H1 (cell line): ENCODE measurements around the gene ANKFY1. TPM values are rescaled to one million over a fixed set of nuclear protein-coding genes. Genes with fewer than 3 reads are reported as not detected.

Experiments
- CTCF ChIA-PET: fragments of 300-600 bp; sonication (Branson Sonifier 250); formaldehyde crosslinking; loops from one replicate; lab custom pipeline; 2021; ENCODE audit not compliant: partially characterized antibody; lab: Charles Lee
- POLR2A ChIA-PET: fragments of 300-600 bp; sonication (Branson Sonifier 250); formaldehyde crosslinking; loops from one replicate; lab custom pipeline; 2021; ENCODE audit warnings: inconsistent platforms; ENCODE audit not compliant: partially characterized antibody; lab: Charles Lee
- DNase-seq, 2 experiments: peaks; one replicate each; pipeline versions ENCODE4 v3.0.0 to v3.0.0-alpha.2; 2010 to 2022; ENCODE audit warnings: low spot score in 2 of 2, low read depth in 1 of 2, mixed read lengths in 1 of 2
- FAIRE-seq: peaks from 2 replicates; lab custom pipeline; 2011; peaks lifted over from hg19 to GRCh38; lab: Jason Lieb, UNC
- H2AFZ ChIP-seq: 2 replicates; pipeline ENCODE4 v1.8.1; 2012; ENCODE audit warnings: low read length, inconsistent platforms
- H2AK5ac ChIP-seq: 2 replicates; pipeline ENCODE4 v1.6.1; 2013; ENCODE audit warnings: low read depth, low read length
- H2BK120ac ChIP-seq: replicated peaks from 2 replicates; pipeline ENCODE3; 2013; ENCODE audit warnings: low read depth, low read length, inconsistent platforms
- H2BK12ac ChIP-seq: 2 replicates; pipeline ENCODE4 v1.6.1; 2013; ENCODE audit warnings: low read depth, low read length
- H2BK15ac ChIP-seq: 2 replicates; pipeline ENCODE4 v1.6.1; 2013; ENCODE audit warnings: low read length
- H2BK20ac ChIP-seq: 2 replicates; pipeline ENCODE4 v1.6.1; 2013; ENCODE audit warnings: low read length
- H2BK5ac ChIP-seq: 2 replicates; pipeline ENCODE4 v1.6.1; 2013; ENCODE audit warnings: low read depth, low read length
- H3K14ac ChIP-seq: 2 replicates; pipeline ENCODE4 v1.6.1; 2013; ENCODE audit warnings: inconsistent platforms; ENCODE audit not compliant: insufficient read length
- H3K18ac ChIP-seq: 2 replicates; pipeline ENCODE4 v1.6.1; 2013; ENCODE audit warnings: low read length; ENCODE audit errors: extremely low read depth
- H3K23ac ChIP-seq: 2 replicates; pipeline ENCODE4 v1.6.1; 2013; ENCODE audit warnings: inconsistent platforms; ENCODE audit not compliant: insufficient read length
- H3K23me2 ChIP-seq: 2 replicates; pipeline ENCODE4 v1.6.1; 2013; ENCODE audit warnings: low read depth, low read length
- H3K27ac ChIP-seq: 2 replicates; pipeline ENCODE4 v1.6.1; 2011; ENCODE audit warnings: low read depth, low read length, inconsistent platforms
- H3K27me3 ChIP-seq, 4 experiments: replicated peaks in 1 of 4; 1 replicate in 1 of 4; 2 replicates in 3 of 4; pipeline versions ENCODE4 v1.6.1 to v1.8.1; 2011 to 2013; ENCODE audit warnings: low read length in 3 of 4, mild to moderate bottlenecking in 3 of 4, inconsistent platforms in 2 of 4, mixed read lengths in 2 of 4, moderate library complexity in 1 of 4; ENCODE audit not compliant: control insufficient read depth in 3 of 4, insufficient read depth in 3 of 4; ENCODE audit errors: extremely low read depth in 1 of 4
- H3K36me3 ChIP-seq, 4 experiments: 2 replicates each; pipeline versions ENCODE4 v1.6.1 to v1.8.1; 2011 to 2013; ENCODE audit warnings: mild to moderate bottlenecking in 4 of 4, low read length in 3 of 4, moderate library complexity in 2 of 4, control low read depth in 1 of 4, inconsistent platforms in 1 of 4; ENCODE audit not compliant: insufficient read depth in 4 of 4, control insufficient read depth in 2 of 4
- H3K4ac ChIP-seq: replicated peaks from 2 replicates; pipeline ENCODE3; 2013; ENCODE audit warnings: low read length, low read depth, mixed read lengths, inconsistent platforms; ENCODE audit not compliant: insufficient read length
- H3K4me1 ChIP-seq, 4 experiments: replicated peaks in 1 of 4; 1 replicate in 1 of 4; 2 replicates in 3 of 4; pipeline versions ENCODE4 v1.6.1 to v1.8.1; 2011 to 2013; ENCODE audit warnings: low read length in 3 of 4, inconsistent platforms in 2 of 4, mixed read lengths in 1 of 4; ENCODE audit not compliant: insufficient read depth in 4 of 4, control insufficient read depth in 3 of 4
- H3K4me2 ChIP-seq, 2 experiments: 2 replicates each; pipeline versions ENCODE4 v1.6.1 to v1.8.1; 2011 to 2013; ENCODE audit warnings: low read depth in 2 of 2, low read length in 2 of 2, control low read depth in 1 of 2, inconsistent platforms in 1 of 2, mild to moderate bottlenecking in 1 of 2; ENCODE audit not compliant: insufficient read depth in 1 of 2
- H3K4me3 ChIP-seq, 4 experiments: fragments of 200-600, 300-600 bp in 1 of 4; sonication (generic), shearing (Covaris generic), sonication (Bioruptor Twin) in 1 of 4; 2 replicates each; pipeline versions ENCODE4 v1.5.1 to v1.8.1; 2011 to 2016; ENCODE audit warnings: low read length in 4 of 4, low read depth in 3 of 4, control low read depth in 2 of 4, inconsistent platforms in 2 of 4, mild to moderate bottlenecking in 2 of 4, mixed read lengths in 1 of 4, moderate library complexity in 1 of 4; ENCODE audit not compliant: insufficient read depth in 2 of 4; ENCODE audit errors: extremely low read depth in 1 of 4
- H3K56ac ChIP-seq: replicated peaks from 2 replicates; pipeline ENCODE3; 2013; ENCODE audit warnings: low read depth, mild to moderate bottlenecking, mixed read lengths, low read length, inconsistent platforms; ENCODE audit not compliant: insufficient read length
- H3K79me1 ChIP-seq: 2 replicates; pipeline ENCODE4 v1.6.1; 2013; ENCODE audit warnings: low read depth, low read length, control low read depth
- H3K79me2 ChIP-seq, 2 experiments: 2 replicates each; pipeline versions ENCODE4 v1.6.1 to v1.8.1; 2012 to 2013; ENCODE audit warnings: low read length in 2 of 2, mild to moderate bottlenecking in 2 of 2, inconsistent platforms in 1 of 2; ENCODE audit not compliant: insufficient read depth in 2 of 2, control insufficient read depth in 1 of 2
- H3K9ac ChIP-seq, 4 experiments: replicated peaks in 1 of 4; 1 replicate in 1 of 4; 2 replicates in 3 of 4; pipeline versions ENCODE4 v1.6.1 to v1.8.1; 2011 to 2013; ENCODE audit warnings: low read depth in 3 of 4, low read length in 3 of 4, control low read depth in 2 of 4, mild to moderate bottlenecking in 2 of 4, moderate library complexity in 2 of 4, inconsistent platforms in 1 of 4; ENCODE audit errors: extremely low read depth in 1 of 4
- H3K9me3 ChIP-seq, 2 experiments: 2 replicates each; pipeline versions ENCODE4 v1.6.1 to v1.8.1; 2012 to 2013; ENCODE audit warnings: mild to moderate bottlenecking in 2 of 2, moderate library complexity in 2 of 2, control low read depth in 1 of 2, inconsistent platforms in 1 of 2, low read depth in 1 of 2, low read length in 1 of 2, mixed read lengths in 1 of 2; ENCODE audit not compliant: insufficient read depth in 2 of 2
- H4K20me1 ChIP-seq, 2 experiments: replicated peaks in 1 of 2; 2 replicates each; pipeline versions ENCODE3 to v1.8.1; 2011 to 2013; ENCODE audit warnings: inconsistent platforms in 2 of 2, low read length in 2 of 2, mild to moderate bottlenecking in 1 of 2; ENCODE audit not compliant: insufficient read depth in 2 of 2, control insufficient read depth in 1 of 2
- H4K5ac ChIP-seq: 2 replicates; pipeline ENCODE4 v1.6.1; 2013; ENCODE audit warnings: low read length, low read depth, mixed read lengths, inconsistent platforms; ENCODE audit not compliant: insufficient read length
- H4K8ac ChIP-seq: 2 replicates; pipeline ENCODE4 v1.8.0; 2013; ENCODE audit warnings: mild to moderate bottlenecking, moderate library complexity, low read length, inconsistent platforms; ENCODE audit not compliant: insufficient read depth; ENCODE audit errors: extremely low read depth
- H4K91ac ChIP-seq: replicated peaks from 2 replicates; pipeline ENCODE3; 2013; ENCODE audit warnings: low read length, mixed read lengths, inconsistent platforms; ENCODE audit not compliant: insufficient read length
- ASH2L ChIP-seq: fragments of 200-600, 300-600 bp; sonication (generic); IDR thresholded peaks from one replicate; pipeline ENCODE4 v1.7.1; 2017; ENCODE audit warnings: low read length
- BCL11A ChIP-seq, 2 experiments: IDR thresholded peaks; one replicate each; pipeline ENCODE4 v1.6.1; 2011; ENCODE audit warnings: low read depth in 2 of 2, low read length in 2 of 2, mild to moderate bottlenecking in 2 of 2
- CBX5 ChIP-seq: fragments of 300-800, 300-1000 bp; sonication (generic); IDR thresholded peaks from 2 replicates; pipeline ENCODE4 v1.7.1; 2016; ENCODE audit warnings: antibody characterized with exemption, low read length, low read depth
- CHD2 ChIP-seq: IDR thresholded peaks from 2 replicates; pipeline ENCODE4 v1.6.1; 2012; ENCODE audit warnings: low read length, improper control_type of control experiment
- GABPA ChIP-seq: IDR thresholded peaks from 2 replicates; pipeline ENCODE4 v1.6.1; 2011; ENCODE audit warnings: mild to moderate bottlenecking, low read length, moderate library complexity, borderline replicate concordance; ENCODE audit not compliant: insufficient read depth
- KDM1A ChIP-seq: fragments of 200-600, 300-600 bp; sonication (generic); IDR thresholded peaks from 2 replicates; pipeline ENCODE4 v1.7.1; 2016; ENCODE audit warnings: mild to moderate bottlenecking, low read length, borderline replicate concordance
- MAFK ChIP-seq: IDR thresholded peaks from 2 replicates; pipeline ENCODE4 v1.6.1; 2012; ENCODE audit warnings: low read depth, mild to moderate bottlenecking, improper control_type of control experiment, low read length
- RNF2 ChIP-seq: fragments of 200-900, 300-1000 bp; sonication (generic); IDR thresholded peaks from 2 replicates; pipeline ENCODE4 v1.7.1; 2016; ENCODE audit warnings: borderline replicate concordance, low read depth, mild to moderate bottlenecking, antibody characterized with exemption, low read length; ENCODE audit not compliant: poor library complexity, severe bottlenecking; ENCODE audit errors: missing control alignments
- SRF ChIP-seq: IDR thresholded peaks from 2 replicates; pipeline ENCODE4 v1.6.1; 2011; ENCODE audit warnings: mild to moderate bottlenecking, low read depth, low read length, moderate library complexity
- WGBS, 2 experiments: shearing (Covaris generic) in 1 of 2; methylation state at CpG; one replicate each; pipeline versions ENCODE4 v1.1.6 to v1.1.7; 2013 to 2015; ENCODE audit warnings: low lambda C conversion rate in 2 of 2, mixed read lengths in 2 of 2, inconsistent platforms in 1 of 2, low coverage in 1 of 2, missing lambda C conversion rate in 1 of 2; ENCODE audit not compliant: insufficient replicate concordance in 2 of 2, insufficient coverage in 1 of 2, insufficient read length in 1 of 2; ENCODE audit errors: extremely low coverage in 1 of 2, missing lambda C conversion rate in 1 of 2; 5-methylcytosine and 5-hydroxymethylcytosine counted together
- polyA plus RNA-seq, 7 experiments: library from polyadenylated mRNA; depleted of rRNA in 3 of 7; stranded (reverse) in 5 of 7; unstranded in 2 of 7; fragments of >200 nt in 5 of 7; fragments of 200-250 nt in 2 of 7; gene quantifications; 1 replicate in 5 of 7; 2 replicates in 1 of 7; 4 replicates in 1 of 7; pipeline versions ENCODE4 v1.2.1 to v1.2.3, GENCODE V29; 2011 to 2013; ENCODE audit warnings: missing spikeins in 2 of 7, mixed read lengths in 2 of 7
- total RNA-seq: library from RNA; stranded (reverse); fragmentation: NEBNext Ultra II Directional; extraction: Animal tissue kit (Norgen Biotek cat#: 25700); gene quantifications from 2 replicates; pipeline ENCODE4 v1.2.1, GENCODE V29; 2021
- TF ChIP-seq, protein P1 (sequence below), 3 experiments: IDR thresholded peaks; 1 replicate in 2 of 3; 2 replicates in 1 of 3; pipeline versions ENCODE4 v1.5.1 to v1.6.1; 2011; ENCODE audit warnings: low read length in 3 of 3, mild to moderate bottlenecking in 3 of 3, inconsistent platforms in 2 of 3, low read depth in 1 of 3, moderate library complexity in 1 of 3; ENCODE audit not compliant: insufficient read depth in 1 of 3; ENCODE audit errors: control extremely low read depth in 1 of 3

ANKFY1 gene
- total and polyA plus RNA-seq, 2 of the 8 experiments (the other 6 are each of a cell fraction or from before 2014, with no cell fraction given), result 28.3 to 45.3 TPM

- no peak overlapping the region for H3K9ac ChIP-seq
- TF ChIP-seq CHD2 (no peak), MAFK (no peak), BCL11A (IDR thresholded peaks at IDR 0.05; ENCODE audit: low read depth in 2 of 2, low read length in 2 of 2) (no peak), KDM1A (no peak), SRF (no peak), GABPA (no peak), ASH2L (no peak), RNF2 (no peak), CBX5 (no peak)
- TF ChIP-seq, protein P1, sequence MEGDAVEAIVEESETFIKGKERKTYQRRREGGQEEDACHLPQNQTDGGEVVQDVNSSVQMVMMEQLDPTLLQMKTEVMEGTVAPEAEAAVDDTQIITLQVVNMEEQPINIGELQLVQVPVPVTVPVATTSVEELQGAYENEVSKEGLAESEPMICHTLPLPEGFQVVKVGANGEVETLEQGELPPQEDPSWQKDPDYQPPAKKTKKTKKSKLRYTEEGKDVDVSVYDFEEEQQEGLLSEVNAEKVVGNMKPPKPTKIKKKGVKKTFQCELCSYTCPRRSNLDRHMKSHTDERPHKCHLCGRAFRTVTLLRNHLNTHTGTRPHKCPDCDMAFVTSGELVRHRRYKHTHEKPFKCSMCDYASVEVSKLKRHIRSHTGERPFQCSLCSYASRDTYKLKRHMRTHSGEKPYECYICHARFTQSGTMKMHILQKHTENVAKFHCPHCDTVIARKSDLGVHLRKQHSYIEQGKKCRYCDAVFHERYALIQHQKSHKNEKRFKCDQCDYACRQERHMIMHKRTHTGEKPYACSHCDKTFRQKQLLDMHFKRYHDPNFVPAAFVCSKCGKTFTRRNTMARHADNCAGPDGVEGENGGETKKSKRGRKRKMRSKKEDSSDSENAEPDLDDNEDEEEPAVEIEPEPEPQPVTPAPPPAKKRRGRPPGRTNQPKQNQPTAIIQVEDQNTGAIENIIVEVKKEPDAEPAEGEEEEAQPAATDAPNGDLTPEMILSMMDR (IDR thresholded peaks at IDR 0.05; ENCODE audit: control extremely low read depth in 1 of 3, insufficient read depth in 1 of 3, low read depth in 1 of 3, low read length in 3 of 3), result no peak
Observed at GRCh38 chr17:4247361-4247970, 16.3 kb downstream of the ANKFY1 start.

More at GRCh38 chr17:4247361-4247970, 16.3 kb downstream of the ANKFY1 start:
- Histone ChIP-seq H2AFZ (no peak overlapping the region), H3K79me1 (peaks cover 25% of the 10 kb centered on the region), H3K27me3 (no peaks in the 10 kb centered on the region), H3K14ac (no peak overlapping the region), H3K56ac (no peak overlapping the region), H3K79me2 (peaks cover 17 to 88% of the 10 kb centered on the region in 2 experiments), H2BK120ac (no peak overlapping the region), H3K9me3 (no peaks in the 10 kb centered on the region), H3K4me2 (no peak overlapping the region), H3K23ac (no peak overlapping the region), H3K23me2 (peaks cover 3% of the 10 kb centered on the region; the same call in 1 of the 2 replicates), H3K18ac (no peak overlapping the region), H3K36me3 (peaks cover 0 to under 1% (median 0%) of the 10 kb centered on the region in 4 experiments; a peak in 2 of 8 replicates), H2BK12ac (no peak overlapping the region), H3K4ac (no peak overlapping the region), H3K4me1 (peaks cover 0 to 15% (median 10%) of the 10 kb centered on the region in 4 experiments; a peak in 5 of 7 replicates), H2BK5ac (no peak overlapping the region), H2BK20ac (no peak overlapping the region), H3K4me3 (no peak overlapping the region), H2BK15ac (no peak overlapping the region), H3K27ac (no peak overlapping the region), H4K91ac (no peak overlapping the region), H4K20me1 (peaks cover 22 to 29% of the 10 kb centered on the region in 2 experiments), H4K8ac (no peak overlapping the region), H2AK5ac (no peak overlapping the region), H4K5ac (no peak overlapping the region)
- DNase-seq (no peak), FAIRE-seq (no peak)
- POLR2A ChIA-PET, result interaction anchor here (1.0 to 2.9 kb wide), 4 partner anchors 8 to 16 kb away, joined by 3 to 13 read pairs (median 8); partner anchors contain the start of gene ANKFY1
- 80% methylated on average over 5 of the region's 5 CpGs; no CpG with 5 or more reads in 1 of the 2 experiments for WGBS, 2 experiments
- CTCF ChIA-PET, result interaction anchor here (0.6 to 6.0 kb wide), 13 partner anchors 10 to 173 kb away, joined by 3 to 89 read pairs (median 3); no protein-coding TSS in a partner anchor
